HG03196 (cell line): Measurements from ENCODE around the gene ASTN2.
A peak's percentile ranks its signal among the peaks of the same experiment; 100 is the strongest.

Experiments
- ATAC-seq: cut with Tn5 transposase; IDR thresholded peaks from one replicate; pipeline ENCODE4 v1.9.1; 2021; ENCODE audit not compliant: unreplicated experiment

ASTN2 gene

DNA sequence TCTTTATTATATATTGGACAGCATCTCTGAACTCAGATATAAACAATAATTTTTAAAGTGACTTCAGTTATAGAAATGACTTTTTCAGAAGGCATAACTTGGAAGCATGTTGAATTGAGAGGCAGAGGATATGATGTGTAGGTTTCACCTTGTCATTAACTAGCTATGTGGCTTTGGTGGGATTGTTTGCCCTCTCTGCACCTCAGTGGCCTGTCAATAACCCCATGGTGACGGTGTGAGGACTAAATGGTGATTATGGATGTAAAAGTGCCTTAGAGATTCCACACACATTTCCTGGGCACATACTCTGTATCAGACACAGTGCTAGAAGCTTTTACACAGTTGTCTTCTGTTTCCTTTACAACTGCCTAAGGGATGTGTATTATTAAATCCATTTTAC lies 962.6 kb downstream of the ASTN2 start:
- no peak for ATAC-seq

GRCh38 chr9:116451500-116452115 lies 963.2 kb downstream of the ASTN2 start:
- ATAC-seq: no peak

DNA sequence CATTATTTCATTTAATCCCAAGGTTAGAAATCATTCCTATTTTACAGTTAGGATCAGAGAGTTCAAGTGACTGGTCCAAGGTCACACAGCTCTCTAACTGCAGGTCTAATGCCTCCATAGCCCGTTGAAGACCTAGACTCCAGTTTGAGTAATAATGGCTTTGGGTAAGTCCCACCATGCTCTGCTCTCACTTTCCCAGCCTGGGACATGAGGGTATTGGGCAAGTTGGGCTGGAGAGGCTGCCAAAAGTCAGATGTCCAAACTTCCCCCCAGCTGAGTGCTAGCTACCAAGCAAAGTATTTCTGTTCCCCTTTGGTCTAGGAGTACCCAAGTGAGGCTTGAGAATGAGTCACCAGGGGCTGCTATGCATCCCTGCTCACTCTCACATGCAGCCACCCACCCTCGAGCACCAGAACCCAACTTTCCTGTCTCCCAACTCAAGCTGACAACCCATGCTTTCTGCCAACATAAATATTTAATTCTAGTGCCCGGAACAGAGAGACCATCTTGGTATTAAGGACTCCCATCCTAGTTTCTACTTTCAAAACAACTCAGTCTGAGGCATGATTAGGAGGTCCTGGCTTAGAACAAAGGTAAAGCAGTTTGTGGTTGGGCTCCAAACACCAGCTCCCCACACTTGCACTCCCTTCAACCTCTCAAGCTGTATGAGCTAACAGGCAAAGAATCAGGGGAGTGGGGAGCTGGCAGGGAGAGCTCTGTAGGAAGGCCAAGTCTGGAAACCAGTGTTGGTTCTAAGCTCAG lies 964.3 kb downstream of the ASTN2 start:
- ATAC-seq: peak; percentile 64

DNA sequence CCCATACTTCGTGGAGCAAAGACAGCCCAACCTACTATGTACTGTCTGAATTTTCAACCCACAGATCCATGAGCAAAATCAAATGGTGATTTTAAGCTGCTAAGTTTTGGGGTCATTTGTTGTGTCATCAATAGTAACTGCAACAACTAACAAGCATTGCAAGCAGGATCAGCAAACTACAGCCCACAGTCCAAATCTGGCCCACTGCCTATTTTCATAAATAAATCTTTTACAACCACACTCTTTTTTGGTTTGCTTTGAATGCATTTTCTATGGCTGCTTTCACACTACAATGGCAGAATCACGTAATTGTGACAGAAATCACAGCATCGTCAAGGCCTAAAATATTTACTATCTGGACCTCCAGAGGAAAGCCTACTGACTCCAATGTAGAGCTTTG lies 964.9 kb downstream of the ASTN2 start:
- no peak for ATAC-seq

GRCh38 chr9:116448431-116448830 lies 966.4 kb downstream of the ASTN2 start:
- no peak for ATAC-seq

- ATAC-seq: no peak
Measured at GRCh38 chr9:116447934-116448333, 966.9 kb downstream of the ASTN2 start.

DNA sequence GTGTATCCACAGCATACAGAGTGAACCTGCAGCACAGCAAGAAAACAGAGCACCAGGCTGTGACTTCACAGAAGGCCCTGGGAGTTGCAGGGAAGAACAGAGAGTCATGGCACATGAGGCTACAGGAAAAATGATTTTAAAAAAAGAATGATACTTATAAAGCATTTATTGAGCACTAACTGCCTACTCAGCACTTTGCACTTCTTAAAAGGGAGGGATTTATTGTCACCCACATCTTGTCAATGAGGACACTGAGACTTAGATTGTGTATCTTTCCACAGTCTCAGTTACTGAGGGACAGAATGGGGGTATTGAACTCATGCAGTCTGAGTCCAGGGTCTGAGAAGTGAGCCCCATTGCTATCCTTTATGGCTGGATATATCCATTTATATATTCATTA lies 972.3 kb downstream of the ASTN2 start:
- no peak for ATAC-seq

GRCh38 chr9:116437411-116438370 lies 977.2 kb downstream of the ASTN2 start:
- ATAC-seq: no peak

DNA sequence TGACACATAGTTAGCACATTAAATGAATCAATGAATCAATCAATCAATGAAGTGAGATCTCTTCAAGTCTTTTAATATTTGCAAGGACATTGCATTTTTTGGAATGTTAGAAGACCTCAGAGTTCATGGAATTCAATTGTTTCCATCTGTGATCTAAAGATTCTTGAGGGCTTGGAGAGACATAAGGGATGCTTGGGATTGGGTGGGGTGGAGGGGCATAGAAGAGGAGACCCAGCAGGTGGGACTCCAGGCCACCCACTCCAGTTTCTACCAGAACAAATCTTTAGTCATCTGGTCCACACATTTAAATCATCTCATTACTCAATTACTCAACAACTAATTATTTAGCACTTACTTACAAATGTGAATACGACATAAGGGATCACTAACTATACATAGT lies 978.7 kb downstream of the ASTN2 start:
- ATAC-seq: no peak

DNA sequence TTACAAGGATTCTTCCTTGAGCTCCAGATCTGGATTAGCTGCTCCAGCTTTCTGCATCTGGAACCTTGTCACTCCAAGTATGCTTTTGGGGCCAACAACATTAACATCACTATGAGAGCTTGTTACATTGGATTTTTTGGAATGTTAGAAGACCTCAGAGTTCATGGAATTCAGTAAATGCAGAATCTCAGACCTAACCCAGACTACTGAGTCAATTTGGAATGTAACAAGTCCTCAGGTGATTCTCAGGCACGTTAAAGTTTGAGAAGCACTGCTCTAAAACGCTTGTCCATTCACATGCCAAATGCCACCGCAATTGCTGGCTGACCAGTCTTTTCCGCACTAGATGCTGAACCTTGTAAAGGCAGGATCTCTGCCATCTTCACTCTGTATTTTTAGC lies 979.2 kb downstream of the ASTN2 start:
- ATAC-seq: no peak

- ATAC-seq: no peak
Measured at GRCh38 chr9:116434314-116434713, 980.5 kb downstream of the ASTN2 start.

GRCh38 chr9:116432051-116432450 lies 982.8 kb downstream of the ASTN2 start:
- no peak for ATAC-seq

GRCh38 chr9:116430849-116431248 lies 984.0 kb downstream of the ASTN2 start:
- ATAC-seq: no peak

GRCh38 chr9:116425244-116425643 lies 989.6 kb downstream of the ASTN2 start:
- no peak for ATAC-seq

DNA sequence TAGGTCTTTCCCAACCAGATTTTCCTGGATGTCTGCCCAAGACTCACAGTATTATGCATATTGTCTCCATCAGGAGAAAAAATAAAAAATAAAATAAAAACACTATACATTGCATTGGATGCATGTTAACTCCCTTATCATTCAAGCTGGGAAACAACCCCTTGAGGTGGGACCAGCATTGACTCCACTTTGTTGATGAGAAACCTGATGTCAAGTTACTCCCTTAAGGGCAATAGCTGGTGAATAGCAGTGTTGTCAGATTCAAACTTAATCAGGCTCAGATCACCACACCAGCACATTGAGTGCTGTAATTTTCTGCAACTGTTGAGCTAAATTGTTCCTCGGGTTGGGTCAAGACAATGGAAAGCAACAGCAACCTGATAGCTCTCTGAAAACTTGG lies 991.7 kb downstream of the ASTN2 start:
- ATAC-seq: no peak

DNA sequence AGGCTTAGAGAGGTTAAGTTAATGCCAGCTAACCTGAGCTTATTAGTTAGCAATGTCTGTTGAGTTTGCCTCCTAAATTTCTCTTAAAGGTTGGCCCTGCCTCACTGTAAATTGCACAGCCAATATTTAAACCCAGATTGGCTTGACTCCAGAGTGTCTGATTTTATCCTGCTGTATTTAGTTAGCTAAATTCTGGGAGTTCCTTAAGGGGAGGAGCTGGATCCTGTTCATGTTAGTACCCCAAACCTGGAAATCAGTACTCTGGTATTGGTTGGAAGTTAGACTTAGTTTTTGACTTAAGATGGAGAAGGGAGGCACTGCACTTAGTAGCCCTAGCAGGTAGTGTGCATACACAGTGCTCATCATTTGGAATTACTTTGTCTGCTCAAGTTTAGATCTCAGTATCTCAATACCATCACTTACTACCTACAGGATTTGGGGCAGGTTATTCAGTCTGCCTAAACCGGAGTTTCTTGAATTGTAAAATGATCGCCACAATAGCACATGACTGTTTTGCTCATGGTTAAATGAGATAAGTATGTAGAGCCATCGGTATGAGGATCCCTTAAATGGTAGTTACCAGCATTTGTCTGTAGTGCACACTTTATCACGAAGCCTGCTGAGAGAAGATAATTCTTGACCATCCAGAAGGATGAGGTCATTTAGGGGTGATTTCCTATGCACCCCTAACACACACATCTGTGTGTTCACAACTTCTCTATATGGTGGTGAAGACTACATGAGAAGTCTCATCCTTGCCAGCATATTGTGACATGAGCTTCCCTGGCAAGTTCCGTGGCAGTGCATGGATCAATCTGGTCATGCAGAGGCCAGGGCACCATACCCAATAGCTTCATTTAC lies 992.5 kb downstream of the ASTN2 start:
- no peak for ATAC-seq

DNA sequence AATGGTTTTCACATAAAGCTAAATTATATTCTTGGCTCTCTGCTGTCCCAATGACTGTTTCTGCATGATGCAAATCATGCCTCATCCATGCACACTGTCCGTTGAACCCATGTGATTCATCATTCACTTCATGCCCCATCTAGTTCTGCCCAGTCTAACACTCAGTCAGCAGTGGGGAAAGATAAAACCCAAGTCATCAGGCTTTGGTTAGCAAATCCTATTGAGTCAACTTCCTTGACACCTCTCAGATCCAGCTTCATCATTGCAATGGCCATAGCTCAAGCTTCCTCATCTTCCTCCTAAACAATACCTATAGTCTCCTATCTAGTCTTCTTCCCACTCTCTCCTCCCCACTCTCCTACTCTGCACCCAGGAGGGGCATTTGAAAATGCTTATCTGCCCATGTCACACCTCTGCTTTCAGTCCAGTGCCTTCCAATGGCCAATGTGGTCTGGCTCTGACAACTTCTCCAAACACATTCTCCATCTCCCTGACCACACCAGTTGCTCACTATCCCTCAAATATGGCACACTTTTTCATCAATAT lies 993.8 kb downstream of the ASTN2 start:
- ATAC-seq: no peak

DNA sequence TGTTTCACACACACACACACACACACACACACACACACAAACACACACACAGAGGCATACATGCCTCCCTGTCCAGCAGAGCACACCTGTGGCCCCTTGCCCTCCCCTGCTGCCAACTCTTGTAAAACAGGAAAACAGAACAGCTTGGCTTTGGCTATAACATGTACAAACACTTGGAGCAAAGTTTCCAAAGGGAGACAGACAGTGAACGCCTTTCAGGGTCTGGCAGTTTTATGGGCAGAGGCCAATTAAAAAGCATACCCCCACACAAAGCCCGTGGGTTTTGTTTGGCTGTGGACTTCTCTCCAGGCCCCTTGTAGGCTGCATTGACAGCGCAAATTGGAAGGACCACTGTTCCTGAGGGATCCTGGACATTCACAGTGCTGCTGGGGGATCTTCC lies 995.7 kb downstream of the ASTN2 start:
- ATAC-seq: no peak

DNA sequence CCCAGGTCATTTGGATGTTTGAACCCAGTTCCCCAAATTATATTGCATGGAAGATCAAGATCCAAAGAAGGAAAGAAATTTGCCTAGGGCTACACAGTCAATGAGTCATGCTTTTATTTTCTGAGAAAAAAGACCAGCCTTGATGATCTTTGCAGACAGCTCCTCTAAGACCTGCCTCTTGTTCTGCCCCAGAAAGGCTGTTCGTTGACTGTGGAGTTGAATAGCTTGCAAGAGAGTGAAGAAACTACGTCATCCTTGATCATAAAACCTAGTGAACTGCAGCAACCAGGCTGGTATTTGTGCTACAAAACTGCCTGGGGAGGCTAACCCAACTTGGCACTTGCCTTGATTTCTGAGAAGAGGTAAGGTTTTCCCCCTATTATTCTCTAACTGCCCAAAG lies 997.4 kb downstream of the ASTN2 start:
- ATAC-seq: no peak

DNA sequence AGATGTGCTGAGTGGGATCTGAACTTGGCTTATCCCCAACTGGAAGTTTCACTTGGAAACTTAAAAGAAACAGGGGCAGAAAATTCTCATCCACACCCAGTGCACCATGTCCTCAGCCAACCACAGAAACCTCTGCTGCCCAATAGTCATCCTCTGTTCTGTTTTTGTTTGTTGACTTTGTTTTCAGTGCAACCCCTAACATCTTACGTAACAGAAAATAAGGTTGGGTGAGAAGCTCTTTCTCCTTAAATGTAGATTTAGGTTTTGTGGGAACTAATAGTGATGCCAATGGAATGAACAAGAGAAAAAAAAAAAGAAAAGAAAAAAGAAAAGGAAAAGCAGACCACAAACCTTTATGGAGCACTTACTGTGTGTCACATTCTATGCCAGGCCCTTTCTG lies 998.4 kb downstream of the ASTN2 start:
- no peak for ATAC-seq
